ENCODE results near the gene ADAM19.

ADAM19 gene, protein sequence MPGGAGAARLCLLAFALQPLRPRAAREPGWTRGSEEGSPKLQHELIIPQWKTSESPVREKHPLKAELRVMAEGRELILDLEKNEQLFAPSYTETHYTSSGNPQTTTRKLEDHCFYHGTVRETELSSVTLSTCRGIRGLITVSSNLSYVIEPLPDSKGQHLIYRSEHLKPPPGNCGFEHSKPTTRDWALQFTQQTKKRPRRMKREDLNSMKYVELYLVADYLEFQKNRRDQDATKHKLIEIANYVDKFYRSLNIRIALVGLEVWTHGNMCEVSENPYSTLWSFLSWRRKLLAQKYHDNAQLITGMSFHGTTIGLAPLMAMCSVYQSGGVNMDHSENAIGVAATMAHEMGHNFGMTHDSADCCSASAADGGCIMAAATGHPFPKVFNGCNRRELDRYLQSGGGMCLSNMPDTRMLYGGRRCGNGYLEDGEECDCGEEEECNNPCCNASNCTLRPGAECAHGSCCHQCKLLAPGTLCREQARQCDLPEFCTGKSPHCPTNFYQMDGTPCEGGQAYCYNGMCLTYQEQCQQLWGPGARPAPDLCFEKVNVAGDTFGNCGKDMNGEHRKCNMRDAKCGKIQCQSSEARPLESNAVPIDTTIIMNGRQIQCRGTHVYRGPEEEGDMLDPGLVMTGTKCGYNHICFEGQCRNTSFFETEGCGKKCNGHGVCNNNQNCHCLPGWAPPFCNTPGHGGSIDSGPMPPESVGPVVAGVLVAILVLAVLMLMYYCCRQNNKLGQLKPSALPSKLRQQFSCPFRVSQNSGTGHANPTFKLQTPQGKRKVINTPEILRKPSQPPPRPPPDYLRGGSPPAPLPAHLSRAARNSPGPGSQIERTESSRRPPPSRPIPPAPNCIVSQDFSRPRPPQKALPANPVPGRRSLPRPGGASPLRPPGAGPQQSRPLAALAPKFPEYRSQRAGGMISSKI

DNA sequence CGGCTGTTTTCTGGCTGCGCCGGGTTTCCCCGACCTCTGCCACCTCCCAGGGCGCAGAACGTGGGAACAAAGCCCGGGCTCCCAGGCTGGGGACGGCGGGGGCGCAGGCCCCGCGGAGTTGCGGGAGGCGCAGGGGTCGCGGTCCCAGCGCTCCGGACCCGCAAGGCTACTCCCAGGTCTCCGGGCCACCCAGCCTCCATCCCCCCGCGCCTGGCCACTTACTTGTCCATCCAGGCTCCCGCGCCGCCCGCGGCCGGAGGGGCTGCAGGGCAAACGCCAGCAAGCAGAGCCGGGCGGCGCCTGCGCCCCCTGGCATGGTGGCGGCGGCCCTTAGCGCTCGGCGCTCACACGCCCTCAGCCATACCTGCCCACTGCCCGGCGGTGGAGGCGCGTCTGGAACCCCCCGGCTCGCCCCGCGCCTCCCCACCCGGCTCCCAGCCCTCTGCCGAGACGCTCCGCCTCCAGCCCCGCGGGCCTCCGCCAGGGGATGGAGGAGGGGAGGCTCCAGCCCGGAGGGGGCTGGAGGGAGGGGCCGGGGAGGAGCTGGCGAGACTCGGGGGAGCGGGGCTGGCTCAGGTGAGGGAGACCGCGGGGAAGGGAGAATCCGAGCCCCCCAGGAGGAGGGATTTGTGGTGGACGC lies at the start of gene ADAM19:
Gene ADAM19 (minus strand): TSS at position 395 of the 640 bp plus-strand sequence. CDS start 79 bp downstream, at position 316.
- peak; percentile 37 for DNase-seq

DNA sequence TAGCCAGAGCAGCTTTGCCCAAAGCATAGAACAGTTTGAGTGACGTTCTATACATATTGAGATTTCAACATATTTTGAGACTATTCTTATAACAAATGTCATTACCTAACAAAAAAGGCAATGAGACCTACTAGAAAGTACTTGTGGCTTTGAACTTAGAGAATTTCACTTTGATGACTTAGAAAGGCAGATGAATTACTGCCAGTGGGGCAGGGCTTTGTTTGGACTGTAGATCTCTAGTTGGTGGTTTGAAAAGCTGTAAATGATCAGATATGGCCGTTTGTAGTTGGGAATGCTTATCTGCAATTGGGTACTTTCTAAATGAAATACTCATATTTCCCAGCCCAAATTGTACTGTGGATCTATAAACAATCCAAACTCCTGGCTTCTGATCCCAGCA lies 48.6 kb upstream of the ADAM19 start:
- no peak for DNase-seq

DNA sequence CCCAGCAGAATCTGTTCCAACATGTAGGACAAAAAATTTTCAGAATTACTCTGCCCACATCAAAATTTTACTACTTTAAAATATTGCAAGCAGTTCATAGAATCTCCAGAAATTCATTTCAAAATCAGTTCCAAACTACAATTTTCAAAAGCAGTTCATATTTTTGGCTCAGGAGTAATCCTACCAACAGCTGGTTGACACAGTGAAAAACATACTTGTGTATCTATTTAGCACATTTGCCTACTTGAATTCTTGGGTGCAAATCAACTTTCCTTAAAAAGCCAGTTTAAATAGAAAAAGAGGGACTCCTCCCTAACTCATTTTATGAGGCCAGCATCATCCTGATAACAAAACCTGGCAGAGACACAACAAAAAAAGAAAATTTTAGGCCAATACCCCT lies 45.2 kb upstream of the ADAM19 start:
- DNase-seq, result no peak

DNA sequence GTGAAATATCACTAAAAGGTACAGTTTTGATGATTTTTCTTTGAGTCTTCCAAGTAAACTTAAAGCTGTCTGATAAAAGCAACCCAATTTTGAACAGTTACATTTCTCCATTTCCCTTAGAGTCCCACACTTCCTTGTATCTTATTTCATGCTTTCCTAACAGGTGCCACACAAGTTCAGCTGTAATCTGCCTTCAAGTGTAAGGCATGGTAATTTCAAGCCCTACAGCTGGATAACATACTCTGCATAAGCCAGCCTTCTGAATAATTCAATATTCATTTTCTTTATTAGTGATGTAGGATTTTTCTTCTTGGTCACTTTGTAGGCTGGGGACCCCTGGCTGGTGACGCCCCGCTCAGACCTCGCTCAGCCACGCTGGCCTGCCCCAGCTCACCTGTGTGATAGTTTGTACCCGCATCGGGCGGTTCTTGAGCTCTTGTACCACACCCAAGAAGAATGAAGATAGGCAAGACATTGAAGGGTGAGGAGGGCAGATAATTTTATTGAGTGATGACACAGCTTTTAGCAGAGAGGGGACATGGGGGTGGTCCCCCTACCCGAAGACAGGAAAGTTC lies 42.7 kb upstream of the ADAM19 start:
- DNase-seq, result no peak

DNA sequence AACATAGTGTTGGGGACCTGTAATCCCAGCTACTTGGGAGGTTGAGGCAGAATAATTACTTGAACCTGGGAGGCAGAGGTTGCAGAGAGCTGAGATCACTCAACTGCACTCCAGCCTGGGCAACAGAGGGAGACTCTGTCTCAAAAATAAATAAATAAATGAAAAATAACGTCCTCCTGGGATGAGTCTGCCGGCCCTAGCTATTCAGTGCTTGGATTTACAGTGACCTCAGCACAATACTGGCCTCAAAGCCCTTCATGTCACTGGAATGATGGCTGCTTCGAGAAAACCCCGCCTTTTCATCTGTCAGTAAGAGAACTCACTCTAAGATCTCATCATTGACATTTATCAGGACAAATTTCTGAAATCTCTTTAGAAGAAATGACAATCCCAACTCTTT lies 41.2 kb upstream of the ADAM19 start:
- no peak for DNase-seq

DNA sequence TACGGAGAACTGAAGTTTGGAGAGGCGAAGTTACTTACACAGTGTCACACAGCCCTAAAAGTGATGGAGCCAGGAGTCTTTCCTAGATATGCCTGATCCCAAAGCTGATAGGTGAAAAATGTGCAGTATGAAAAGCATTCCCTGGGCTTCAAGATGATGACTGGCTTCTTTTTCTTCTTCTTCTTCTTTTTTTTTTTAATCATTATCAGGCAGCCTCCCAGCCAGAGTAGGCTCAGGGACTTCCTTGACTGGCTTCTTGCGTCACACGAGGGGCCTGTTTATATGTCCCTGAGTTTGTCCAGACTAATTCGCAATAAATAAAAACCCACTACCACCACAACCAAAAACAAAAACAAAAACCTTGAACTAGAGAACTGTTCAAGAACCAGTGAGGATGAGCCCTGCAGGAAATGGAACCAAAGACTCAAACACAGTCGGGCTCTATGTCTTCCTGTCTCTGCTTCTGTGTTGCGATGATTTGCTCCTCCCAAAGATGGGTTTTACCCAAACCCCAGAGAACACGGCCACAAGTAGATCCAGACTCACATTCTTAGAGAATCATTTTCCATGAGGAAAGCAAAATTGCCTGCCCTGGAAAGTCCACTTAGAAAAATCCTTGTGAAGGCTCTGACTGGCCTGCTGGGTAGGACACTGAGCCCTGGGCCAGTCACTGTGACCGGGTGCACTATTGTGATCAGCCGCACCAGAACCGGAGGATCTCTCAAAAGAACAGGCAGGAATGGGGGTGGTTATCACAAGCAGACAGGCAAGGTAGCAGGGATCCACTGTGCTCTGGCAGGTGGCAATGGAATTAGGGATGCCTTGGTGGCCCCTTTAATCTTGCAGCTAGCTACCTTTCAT lies 38.0 kb upstream of the ADAM19 start:
- DNase-seq, result no peak

DNA sequence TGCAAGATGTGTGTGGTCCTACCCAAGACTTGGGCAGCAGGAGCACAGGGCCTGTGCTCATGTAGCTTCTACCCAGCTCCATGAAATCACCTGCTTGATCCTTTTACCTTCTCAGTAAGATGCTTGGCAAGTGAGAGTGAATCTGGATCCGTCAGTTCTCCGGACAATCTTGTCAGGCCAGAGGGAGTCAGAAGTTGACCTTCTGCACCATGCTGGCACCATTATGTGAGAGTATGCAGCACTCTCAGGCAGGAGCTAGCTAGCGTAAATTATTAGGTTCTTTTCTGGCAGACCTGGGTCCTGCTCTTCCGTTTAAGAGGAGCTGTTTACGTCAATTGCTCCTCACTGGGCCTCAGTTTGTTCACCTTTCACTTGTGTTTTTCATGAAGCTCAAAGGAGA lies 37.0 kb upstream of the ADAM19 start:
- no peak for DNase-seq

DNA sequence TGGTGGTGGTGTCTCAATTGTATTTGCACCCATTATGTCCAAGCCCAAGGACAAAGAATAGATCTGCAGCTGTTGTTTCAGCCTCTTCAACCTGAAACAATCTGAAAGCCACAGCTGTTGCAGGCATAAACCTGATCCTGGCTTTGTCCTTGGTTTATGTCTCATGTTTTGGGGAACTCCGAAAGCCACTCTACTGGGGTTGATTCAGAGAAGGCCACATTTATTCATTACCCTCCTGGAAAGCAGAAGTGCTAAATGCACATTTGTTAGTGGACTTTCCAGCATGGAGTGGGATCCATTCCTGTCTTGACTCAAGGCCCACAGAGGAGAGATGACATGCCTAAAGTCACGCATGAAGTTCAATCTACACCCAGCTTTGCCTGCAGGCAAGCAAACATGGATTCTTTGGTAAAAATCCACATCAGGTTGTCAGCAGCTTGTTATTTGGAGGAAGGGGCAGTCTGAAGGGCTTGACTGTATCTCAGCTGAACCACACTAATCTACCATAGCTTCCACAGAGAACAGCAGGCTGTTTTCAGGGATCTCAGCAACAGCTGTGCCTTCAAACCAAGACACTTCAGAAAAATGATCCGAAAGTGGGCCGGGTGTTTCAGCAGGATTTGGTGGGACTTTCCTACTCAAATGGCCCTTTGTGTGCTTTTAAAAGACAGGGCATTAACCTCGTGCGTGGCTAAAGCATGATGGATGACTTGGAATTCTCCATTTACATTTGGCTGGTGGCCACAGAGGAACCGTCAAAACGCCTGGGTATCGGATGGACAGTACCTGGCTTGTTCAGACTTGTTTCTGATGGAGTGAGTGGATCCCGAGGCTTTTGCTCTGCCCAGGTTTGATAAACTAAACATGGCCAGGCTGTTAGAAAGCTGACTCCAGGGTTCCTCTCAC lies 36.2 kb upstream of the ADAM19 start:
- peak; percentile 56 for DNase-seq

DNA sequence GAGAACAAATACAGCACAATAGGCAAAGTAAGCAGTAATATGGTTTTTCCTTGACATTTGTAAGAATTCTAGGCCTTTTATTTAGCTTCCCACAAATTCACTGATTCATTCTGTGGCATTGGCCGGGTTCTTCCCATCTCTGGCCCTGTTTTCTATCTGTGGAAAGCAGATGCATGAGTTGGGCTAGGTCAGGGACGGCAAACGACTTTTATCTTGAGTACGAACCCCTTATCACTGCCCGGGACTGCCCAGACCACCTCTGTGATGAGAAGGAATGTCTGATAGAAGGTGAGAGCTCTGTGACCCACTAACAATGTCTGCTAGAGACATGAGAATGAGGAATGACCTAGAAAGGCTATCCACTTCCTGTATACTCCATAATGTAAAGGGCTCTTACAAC lies 35.4 kb upstream of the ADAM19 start:
- no peak for DNase-seq

DNA sequence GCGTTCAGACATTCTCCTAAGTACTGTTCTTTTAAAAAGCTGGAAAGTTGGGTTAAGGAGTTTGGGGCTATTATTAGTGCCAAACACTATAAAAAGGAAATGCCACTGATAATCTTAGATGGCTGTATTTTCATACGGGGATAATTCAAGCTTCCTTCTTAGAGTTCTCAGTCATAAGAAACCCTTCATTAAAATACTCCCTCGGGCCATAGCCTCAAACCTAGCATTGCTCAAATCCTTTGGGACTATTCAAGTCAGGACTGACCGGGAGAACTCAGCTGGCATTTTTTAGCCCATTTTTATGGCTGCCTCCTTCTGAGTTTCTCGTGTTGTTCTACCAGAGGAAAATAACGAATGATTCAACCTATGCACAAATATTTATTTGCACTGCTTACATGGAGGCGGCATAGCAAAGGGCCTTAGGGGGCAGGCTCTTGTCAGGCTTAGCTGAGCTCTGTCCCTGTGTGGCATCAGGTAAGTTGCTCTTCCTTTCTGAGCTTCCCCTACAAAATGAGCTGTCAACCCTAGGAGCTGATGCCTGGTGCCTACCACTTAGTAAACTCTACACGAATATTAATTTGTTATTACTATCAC lies 33.5 kb upstream of the ADAM19 start:
- no peak for DNase-seq

DNA sequence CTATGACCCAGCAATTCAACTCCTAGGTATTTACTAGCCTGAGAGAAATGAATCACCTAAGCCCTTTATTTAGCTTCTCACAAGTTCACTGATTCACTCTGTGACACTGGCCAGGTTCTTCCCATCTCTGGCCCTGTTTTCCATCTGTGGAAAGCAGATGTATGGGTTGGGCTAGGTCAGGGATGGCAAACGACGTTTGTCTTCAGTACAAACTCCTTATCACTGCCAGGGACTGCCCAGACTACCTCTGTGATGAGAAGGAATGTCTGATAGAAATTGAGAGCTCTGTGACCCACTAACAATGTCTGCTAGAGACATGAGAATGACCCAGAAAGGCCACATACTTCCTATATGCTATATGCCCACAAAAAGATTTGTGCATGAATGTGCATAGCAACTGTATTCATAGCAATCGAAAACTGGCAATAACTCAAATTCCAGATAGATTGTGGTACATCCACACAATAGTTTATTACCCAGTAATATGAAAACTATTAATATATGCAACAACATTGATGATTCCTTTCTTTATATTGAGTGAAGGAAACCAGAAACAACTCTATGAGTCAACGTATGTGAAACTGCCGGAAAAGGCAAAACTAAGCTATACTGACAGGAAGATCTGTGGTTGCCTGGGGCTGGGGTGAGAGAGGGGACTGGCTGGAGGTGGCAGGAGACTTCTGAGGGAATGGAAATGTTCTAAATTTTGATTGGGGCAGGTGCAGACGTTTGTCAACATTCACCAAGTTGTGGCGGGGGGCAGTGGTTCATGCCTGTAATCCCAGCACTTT lies 32.0 kb upstream of the ADAM19 start:
- DNase-seq, result no peak

DNA sequence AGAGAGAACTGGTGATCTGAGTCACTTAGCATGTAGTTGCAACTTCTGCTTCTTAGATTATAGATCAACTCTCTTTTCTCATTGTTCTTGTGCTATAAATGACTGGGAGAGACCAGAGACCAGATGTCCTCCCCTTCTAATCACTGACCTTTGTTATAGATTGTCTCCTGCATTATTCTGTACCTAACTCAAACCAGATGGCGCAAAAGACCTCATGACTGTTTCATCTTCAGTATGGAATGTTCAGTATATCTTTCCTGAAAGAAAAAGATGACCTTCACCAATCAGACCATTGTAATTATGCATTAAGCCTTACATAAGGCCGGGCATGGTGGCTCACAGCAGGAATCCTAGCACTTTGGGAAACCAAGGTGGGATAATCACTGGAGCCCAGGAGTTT lies 30.5 kb upstream of the ADAM19 start:
- no peak for DNase-seq

DNA sequence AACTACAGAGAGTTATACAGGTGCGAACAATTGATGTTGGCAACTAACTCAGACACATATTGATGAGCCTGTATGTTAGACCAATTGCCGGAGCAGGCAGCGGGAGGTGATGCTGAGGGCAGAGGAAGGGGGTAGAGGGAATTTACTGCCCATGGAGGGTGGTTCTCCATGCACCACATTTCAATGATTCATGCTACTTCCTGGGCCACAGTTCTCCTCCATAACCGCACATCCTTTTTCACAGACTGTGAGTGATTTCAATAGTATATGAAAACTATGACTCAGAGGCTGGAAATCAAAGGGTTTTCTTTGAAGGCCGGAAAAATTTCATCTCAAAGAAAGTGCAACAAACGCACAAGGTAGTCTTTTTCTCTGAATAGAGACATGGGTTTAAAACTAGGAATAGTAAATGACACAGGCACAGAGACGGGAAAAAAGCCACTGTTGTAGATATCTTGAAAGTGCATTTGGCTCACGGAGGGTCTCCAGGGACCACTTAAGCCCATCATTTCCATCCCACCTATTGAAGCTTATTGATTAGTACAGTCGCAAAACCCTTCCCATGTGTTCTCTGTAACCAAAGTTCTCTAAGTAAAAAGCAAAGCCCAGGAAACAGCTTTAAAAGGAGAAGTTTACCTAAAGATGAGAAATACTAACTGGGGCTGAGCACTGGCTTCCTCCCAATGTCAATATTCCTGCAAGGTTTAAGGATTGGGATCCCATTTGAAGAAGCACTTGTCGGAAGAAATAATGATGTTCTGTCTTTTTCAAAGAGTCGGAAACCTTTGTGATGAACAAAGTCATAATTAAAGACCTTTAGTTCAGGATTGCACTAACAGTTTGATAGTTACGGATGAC lies 28.0 kb upstream of the ADAM19 start:
- no peak for DNase-seq

DNA sequence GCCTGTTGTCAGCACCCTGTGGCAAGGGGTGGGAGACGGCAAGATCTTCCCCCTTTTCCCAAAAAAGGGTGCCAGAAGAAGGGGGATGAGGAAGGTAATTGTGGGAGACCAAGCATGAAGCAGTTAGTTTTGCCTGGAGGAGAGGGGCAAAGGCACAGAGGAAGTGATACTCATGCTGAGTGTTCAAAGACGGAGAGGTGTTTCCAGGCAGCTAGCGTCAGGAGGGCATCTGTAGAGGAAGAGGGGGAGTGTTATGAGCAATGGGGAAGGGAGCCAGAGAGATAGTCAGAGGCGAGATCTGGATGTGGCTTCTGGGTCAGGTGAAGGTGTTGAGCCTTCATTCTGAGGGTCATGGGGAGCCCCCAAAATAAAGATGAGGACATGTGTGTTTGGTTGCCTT lies 26.9 kb upstream of the ADAM19 start:
- no peak for DNase-seq

DNA sequence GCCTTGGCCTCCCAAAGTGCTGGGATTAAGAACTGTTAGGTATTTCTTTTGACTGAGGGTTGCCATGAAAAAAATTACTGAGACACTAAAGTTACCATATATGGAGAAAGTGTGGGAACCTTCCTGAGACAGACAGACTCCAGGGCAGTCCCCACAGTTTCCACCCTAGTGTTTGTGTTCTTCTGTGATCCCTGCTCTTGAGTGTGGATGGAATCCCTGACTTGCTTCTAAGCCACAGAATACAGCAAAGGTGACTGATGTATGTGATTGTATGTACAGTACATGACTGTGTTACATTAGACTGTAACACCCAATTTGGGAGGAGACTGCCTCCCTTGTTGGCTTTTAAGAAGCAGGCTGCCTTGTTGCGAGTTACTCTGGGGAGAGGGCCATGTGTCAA lies 24.7 kb upstream of the ADAM19 start:
- DNase-seq, result no peak

DNA sequence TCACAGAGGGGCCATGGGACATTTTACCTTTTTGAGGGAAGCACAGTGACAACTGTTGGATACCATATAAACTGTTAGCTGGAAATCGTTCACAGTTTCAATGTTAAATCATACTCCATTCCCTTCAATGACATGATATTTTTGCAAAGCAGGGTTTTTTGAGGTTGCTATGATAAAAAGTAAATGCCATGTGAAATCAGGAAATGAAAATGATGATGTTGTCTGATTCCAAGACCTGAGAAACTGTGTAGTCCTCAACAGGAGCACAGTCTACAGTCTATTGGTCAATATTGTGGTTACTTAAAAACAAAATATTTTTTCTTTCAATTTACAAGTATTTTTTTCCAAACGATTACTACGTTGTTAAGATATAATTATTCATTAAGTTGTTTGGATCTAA lies 24.0 kb upstream of the ADAM19 start:
- DNase-seq, result no peak

DNA sequence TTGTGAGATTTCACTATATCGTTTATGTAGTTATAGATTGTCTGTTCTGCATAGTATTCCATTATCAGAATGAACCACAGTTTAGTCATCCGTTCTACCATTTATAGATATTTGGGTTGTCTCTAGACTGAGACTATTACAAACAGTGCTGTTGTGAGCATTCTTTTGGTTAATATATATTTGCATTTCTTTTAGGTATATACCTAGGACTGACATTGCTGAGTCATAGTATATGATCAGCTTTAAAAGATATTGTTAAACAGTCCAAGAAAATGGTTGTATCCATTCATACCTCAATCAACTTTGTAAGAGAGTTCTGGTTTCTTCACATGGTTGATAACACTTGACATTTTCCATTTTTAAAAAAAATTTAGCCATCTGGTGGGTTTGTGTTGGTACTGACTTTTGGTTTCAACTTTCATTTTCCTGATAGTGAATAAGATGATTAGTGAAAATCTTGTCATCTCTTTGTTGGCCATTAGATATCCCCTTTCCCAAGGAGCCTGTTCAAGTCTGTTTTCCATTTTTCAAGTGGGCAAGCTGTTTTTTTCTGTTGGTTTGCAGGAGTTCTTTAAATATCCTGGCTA lies 22.9 kb upstream of the ADAM19 start:
- DNase-seq, result no peak

DNA sequence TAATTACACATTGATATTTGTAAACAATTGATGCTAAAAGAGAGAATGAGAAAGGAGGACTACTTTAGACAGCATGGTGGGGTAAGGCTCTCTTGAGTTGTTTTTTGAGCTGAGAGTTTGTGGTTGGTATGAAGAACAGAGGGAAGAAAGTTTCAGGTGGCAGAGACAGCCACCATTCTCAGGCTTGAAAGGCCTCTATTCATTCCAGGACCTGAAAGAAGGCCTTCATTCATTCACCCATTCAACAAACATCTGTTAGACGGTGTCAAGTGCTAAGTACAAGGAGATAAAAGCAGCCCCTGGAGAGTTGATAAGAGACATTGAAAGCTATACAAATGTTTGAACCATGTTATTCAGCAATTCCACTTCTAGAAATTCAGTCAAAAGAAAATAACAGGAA lies 21.7 kb upstream of the ADAM19 start:
- no peak for DNase-seq

Measured in NCI-H1105 treated with DMSO at 0.1 percent for 48 hours (cell line).